GM19467 (cell line): Measurements from ENCODE around the gene PARVB.

Experiments
- ATAC-seq: cut with Tn5 transposase; IDR thresholded peaks from one replicate; pipeline ENCODE4 v1.9.1; 2021; ENCODE audit warnings: mild to moderate bottlenecking, moderate library complexity; ENCODE audit not compliant: unreplicated experiment

PARVB gene

GRCh38 chr22:44192816-44193534 is 168.9 kb downstream of the PARVB start:
- ATAC-seq, result no peak

GRCh38 chr22:44193535-44193891 is 169.4 kb downstream of the PARVB start:
- ATAC-seq, result no peak

- ATAC-seq, result no peak
Measured at GRCh38 chr22:44194569-44194968, 170.5 kb downstream of the PARVB start.

DNA sequence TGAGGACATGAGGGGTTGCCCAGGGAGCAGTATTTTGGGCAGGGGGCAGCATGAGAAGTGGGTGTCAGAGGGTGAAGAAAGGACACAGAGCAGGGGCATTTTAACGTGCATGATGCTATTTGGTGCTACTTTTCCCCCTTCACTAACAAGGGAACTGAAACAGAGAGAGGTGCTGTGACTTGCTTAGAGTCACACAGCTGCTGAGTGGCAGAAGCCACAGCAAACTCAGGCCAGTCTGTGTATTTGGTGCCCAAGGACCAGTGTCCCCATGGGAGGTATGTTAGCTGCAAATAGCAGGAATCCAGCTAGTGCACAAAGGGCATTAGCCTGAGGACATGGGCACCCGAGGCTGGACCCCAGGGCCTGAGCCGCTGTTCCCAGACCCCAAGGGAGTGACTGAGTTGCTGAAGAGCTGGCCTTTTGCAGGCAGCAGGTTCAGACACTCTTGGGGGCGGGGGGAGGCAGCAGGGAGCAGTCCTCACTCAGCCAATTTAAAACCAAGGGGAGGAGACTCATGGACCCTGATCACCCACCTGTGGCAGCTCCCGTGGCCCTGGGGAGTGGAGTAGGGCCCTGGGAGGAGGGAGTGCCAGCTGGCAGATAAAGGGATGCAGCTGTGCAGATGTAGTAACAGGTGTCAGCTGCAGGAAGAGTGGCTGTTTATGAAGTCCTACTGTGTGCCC is 171.2 kb downstream of the PARVB start:
- ATAC-seq, result no peak

- ATAC-seq, result no peak
Measured at GRCh38 chr22:44196241-44196640, 172.1 kb downstream of the PARVB start.

- no peak for ATAC-seq
Measured at GRCh38 chr22:44196731-44197131, 172.6 kb downstream of the PARVB start.

DNA sequence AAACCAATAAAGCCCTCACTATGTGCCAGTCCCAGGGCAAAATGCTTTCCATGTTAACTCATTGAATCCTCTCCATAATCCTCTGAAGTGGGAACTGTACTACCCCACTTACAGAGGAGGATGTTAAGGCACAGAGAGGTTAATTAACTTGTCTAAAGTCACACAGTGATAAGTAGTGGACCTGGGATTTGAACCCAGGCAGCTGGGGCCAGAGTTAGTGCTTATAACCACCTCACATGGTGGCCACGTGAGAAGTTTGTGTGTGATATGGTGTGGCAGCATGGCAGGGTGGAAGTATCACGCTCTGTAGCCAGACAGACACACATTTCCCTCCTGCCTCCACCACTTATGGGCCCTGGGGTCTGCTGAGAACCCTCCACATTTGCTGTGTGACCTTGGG is 173.2 kb downstream of the PARVB start:
- ATAC-seq, result no peak

DNA sequence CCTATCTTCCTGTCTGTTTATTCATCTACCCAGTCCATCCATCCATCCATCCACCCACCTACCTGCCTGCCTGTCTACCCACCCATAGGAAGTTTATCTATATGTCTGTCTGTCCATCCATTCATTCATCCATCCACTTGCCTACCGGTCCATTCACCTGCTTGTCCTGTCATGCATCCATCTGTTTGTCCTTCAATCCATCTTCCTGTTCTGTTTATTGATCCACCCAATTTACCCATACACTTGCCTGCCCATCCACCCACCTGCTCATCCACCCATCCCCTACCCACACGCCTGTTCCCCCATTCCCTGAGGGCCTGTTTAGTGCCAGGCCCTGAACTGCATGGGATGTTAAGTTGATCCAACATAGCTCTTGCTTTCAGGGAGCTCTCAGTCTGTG is 175.1 kb downstream of the PARVB start:
- no peak for ATAC-seq

DNA sequence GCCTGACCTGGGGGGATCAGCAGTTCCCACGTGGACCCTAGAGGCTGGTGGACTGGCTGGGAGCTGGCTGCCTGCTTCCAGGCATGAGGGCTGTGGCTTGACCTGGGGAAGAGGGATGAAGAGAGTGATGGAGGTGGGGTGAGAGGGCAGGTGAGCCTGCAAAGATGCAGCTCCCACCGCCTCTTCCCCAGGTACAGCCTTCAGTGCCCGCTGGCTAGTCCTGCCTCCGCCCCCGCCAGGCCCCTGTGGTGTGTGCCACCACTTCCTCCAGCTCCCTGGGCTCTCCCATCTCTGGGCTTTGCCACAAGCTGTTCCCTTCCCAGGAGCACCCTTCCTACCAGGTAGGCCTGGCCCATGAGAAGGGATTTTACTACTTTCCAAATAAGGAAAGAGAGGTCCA is 175.8 kb downstream of the PARVB start:
- no peak for ATAC-seq

DNA sequence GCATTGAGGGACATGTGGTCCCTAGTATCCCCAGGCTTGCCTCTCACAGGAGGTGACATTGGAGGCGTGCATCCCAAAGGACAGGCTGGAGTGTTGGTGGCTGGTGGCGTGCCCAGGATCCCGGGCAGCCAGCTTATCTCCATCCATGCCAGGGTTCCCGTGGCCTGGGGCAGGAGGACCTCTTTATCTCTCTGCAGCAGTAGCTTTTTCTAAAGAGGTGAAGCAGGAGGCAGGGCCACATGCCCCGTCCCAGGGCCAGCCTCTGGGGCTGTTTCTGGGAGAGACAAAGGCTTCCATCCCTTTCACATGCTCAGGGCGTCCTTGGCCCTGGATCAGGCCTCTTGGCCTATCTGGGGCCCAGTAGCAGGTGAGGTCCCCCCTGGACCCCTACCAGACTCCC is 176.3 kb downstream of the PARVB start:
- no peak for ATAC-seq

DNA sequence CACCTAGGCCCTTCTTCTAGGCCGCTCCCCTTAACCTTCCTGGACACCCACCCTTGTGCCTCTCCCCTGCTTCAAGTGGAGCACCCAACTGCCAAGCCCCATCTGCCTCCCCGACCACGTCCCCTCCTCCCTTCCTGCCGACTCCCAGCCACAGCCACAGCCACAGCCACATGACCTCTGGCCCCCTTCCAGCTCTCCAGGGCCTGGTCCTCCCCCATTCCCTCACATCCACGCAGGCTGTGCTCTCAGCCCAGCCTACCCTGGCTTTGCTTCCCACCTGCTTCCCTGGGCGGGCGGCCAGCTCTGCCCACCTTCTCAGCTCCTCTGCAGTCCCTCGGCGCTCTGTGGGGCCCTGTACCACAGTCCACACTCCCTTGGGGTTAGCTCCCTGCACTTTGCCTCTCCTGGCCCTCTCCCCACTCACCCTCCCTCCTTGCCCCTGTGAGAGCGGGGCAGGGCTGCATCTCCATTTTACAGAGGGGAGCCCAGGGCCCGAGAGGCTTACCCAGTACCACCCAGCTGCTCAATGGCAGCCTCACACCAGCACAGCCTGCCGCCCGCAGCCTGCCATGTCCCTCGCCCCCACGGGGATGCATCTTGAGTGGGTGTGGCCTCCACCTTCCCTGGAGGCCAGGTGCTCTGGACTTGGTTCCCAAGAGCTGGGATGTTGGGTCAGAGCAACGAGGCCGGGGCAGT is 176.9 kb downstream of the PARVB start:
- no peak for ATAC-seq

- ATAC-seq, result no peak
Measured at GRCh38 chr22:44201665-44202064, 177.6 kb downstream of the PARVB start.

DNA sequence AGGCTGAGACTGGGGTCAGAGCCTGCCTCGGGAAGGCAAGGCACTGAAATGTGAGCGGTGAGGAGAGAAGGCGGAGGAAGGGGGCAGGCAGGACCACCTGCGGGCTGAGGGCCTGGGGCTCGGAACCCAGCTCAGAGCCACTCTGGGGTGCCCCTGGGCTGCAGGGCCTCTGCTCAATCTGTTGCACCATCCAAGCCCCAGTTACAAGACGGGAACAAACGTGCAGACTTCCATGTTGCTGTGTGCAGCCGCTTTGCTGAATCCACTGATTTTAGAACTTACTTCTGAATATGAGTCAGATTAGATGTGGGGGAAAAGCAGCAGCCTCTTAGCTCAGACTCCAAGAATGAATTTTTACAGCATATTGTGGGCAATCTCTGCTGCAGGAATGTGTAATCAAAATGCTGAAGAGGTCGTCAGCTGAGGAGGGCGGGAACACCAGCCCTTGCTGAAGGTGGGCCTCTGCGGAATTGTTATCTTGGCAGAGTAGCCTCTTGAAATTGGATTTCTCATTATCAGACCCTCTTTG is 178.2 kb downstream of the PARVB start:
- no peak for ATAC-seq

GRCh38 chr22:44203203-44203602 is 179.1 kb downstream of the PARVB start:
- no peak for ATAC-seq

DNA sequence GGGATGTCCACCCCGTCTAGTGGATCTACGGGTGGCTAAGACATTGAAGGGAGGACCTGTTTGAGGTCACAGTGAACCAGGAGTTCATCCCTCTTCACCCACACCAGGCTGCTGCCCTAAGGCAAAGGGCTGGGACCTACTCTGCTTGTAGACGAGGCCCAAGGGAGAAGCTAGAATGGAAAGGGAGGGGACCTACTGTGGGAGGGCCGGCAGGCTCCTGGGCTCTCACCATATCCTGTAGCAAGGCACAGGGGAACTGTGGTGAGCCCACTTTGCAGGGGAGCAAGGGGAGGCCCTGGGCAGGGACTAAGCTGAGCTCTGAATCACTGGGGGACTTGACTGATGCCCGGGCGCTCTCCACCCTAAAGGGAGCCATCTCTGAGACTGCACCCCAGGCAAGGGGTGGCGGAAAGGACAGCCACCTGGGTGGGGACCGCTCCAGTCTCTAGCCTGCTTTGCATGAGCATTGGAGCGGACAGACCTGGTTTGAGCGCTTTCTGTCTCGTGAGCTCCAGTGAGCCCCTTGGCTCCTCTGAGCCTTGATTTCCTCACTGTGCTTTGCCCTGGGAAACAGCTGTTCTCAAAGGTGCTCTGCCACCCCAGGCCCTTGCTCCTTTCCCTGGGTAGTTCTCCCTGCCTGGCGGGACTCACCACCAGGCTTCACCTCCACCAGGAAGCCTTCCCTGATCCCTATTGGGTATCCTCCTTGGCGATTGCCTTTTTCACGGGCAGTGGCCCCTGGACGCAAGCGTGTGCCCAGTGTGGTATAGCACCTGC is 180.8 kb downstream of the PARVB start:
- ATAC-seq, result no peak

GRCh38 chr22:44205516-44206329 is 181.6 kb downstream of the PARVB start:
- no peak for ATAC-seq

DNA sequence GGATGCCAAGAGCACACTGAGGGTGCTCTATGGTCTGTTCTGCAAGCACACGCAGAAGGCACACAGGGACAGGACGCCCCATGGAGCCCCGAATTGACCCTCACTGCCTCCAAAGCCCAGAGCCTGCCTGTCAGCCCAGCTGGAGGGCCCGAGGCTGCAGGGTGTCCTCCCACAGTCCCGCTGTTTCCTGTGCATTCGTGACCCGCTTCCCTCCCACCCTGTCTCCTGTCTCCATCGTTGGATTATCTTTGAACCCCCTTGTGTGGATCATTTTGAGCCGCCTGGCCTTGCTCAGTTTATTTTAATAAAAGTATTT is 182.2 kb downstream of the PARVB start:
- ATAC-seq, result no peak

DNA sequence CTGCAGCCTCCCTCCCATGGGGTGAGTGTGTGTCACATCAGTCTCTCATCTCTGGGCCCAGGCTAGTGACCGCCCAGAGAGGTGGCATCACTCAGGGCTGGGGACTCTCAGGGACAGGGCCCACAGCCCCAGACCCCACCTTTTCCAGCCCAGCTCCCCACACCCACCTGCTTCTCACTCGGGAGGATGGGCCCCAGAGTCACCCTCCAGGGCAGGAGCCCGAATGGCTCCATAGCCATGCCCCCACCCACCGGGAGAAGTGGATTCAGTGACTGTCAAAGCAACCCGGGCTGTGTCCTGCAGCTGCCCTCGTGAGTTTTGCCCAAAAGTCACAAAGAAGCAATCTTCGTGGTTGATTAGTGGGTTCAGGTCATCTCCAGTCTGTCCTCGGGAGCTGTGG is 182.6 kb downstream of the PARVB start:
- no peak for ATAC-seq

GRCh38 chr22:44207173-44207980 is 183.3 kb downstream of the PARVB start:
- no peak for ATAC-seq

GRCh38 chr22:44207981-44208317 is 183.8 kb downstream of the PARVB start:
- no peak for ATAC-seq
